Psoas muscle (tissue), 8 donors: Measurements from ENCODE around the gene PAXX. TPM values are rescaled to one million over a fixed set of nuclear protein-coding genes. Genes with fewer than 3 reads are reported as not detected.

Experiments used
- ATAC-seq, 4 donors: fragments of 200-7000 bp; cut with Tn5 transposase; one replicate each; pipeline ENCODE4 v1.9.1; 2020; ENCODE audit warnings: moderate library complexity in 3 of 4, mild to moderate bottlenecking in 2 of 4
- DNase-seq, 2 donors: peaks; one replicate each; pipeline ENCODE4 v3.0.0-alpha.2; 2020
- H3K27ac ChIP-seq: fragments of 200-600 bp; one replicate; pipeline ENCODE4 v1.8.0; 2022
- H3K27me3 ChIP-seq, 3 donors: fragments of 200-600 bp in 1 of 3; one replicate each; pipeline versions ENCODE4 v1.6.1 to v1.8.0; 2013 to 2022; ENCODE audit warnings: low read length in 2 of 3, mild to moderate bottlenecking in 2 of 3, moderate library complexity in 1 of 3; ENCODE audit not compliant: insufficient read depth in 3 of 3
- H3K36me3 ChIP-seq, 2 donors: fragments of 200-600 bp in 1 of 2; one replicate each; pipeline versions ENCODE4 v1.6.1 to v1.8.0; 2013 to 2022; ENCODE audit warnings: low read depth in 1 of 2, mild to moderate bottlenecking in 1 of 2, moderate library complexity in 1 of 2; ENCODE audit not compliant: insufficient read depth in 1 of 2
- H3K4me1 ChIP-seq: fragments of 200-600 bp; one replicate; pipeline ENCODE4 v1.8.0; 2022
- H3K4me3 ChIP-seq: fragments of 200-600 bp; one replicate; pipeline ENCODE4 v1.8.0; 2022; ENCODE audit warnings: mild to moderate bottlenecking
- H3K9me3 ChIP-seq: fragments of 200-600 bp; one replicate; pipeline ENCODE4 v1.8.0; 2022
- WGBS, 3 donors: extraction: QIAGEN DNeasy Blood & Tissue Kit; methylation state at CpG; one replicate each; pipeline versions ENCODE4 v1.1.6 to v1.1.7; 2013; 5-methylcytosine and 5-hydroxymethylcytosine counted together
- intact Hi-C, 2 donors: fragments of 100-400 bp; cut with DNase I; formaldehyde crosslinking; loops; one replicate each; pipeline versions ENCODE4 v1.11.0 to v1.14.2; 2022
- polyA plus RNA-seq, 3 donors: library from polyadenylated mRNA; stranded (reverse); fragments of 200-250 nt; gene quantifications; one replicate each; pipeline ENCODE4 v1.2.3, GENCODE V29; 2013
- total RNA-seq, 4 donors: library from RNA; stranded (reverse); fragmentation: NEBNext Ultra II Directional in 2 of 4; extraction: Animal tissue kit (Norgen Biotek cat#: 25700) in 2 of 4; gene quantifications; one replicate each; pipeline versions ENCODE4 v1.2.1 to v1.2.4, GENCODE V29; 2021 to 2023
- TF ChIP-seq, protein P1 (sequence below): fragments of 200-600 bp; IDR thresholded peaks from one replicate; pipeline ENCODE4 v1.8.0; 2022; ENCODE audit warnings: antibody characterized with exemption
- donor health status: healthy with polysubstance abuse.
- donor health status: DM: no; HTN: no; CAD: no; lungs with moderate emphysema.
- donor health status: Bipolar disorder and iron deficiency.
- donor health status: healthy.
- donor health status: DM: yes; HTN: yes; CAD: no.
- donor health status: DM: no; HTN: no; CAD: no.
- donor health status: DM: no; HTN: no; CAD: no.
- donor health status: DM: yes; HTN: yes; CAD: no.

Gene PAXX
- total and polyA plus RNA-seq, 7 donors: 9.4 to 39.2 (median 15.6) TPM

- ATAC-seq: peak in 3 of 4 donors; percentile 40 to 56 (median 46)
- intact Hi-C loops: no loop called here
- no peaks in the 10 kb centered on the region for H3K9me3 ChIP-seq
- H3K4me1 ChIP-seq: no peaks in the 10 kb centered on the region
- no peaks in the 10 kb centered on the region for H3K36me3 ChIP-seq
- TF ChIP-seq, protein P1, sequence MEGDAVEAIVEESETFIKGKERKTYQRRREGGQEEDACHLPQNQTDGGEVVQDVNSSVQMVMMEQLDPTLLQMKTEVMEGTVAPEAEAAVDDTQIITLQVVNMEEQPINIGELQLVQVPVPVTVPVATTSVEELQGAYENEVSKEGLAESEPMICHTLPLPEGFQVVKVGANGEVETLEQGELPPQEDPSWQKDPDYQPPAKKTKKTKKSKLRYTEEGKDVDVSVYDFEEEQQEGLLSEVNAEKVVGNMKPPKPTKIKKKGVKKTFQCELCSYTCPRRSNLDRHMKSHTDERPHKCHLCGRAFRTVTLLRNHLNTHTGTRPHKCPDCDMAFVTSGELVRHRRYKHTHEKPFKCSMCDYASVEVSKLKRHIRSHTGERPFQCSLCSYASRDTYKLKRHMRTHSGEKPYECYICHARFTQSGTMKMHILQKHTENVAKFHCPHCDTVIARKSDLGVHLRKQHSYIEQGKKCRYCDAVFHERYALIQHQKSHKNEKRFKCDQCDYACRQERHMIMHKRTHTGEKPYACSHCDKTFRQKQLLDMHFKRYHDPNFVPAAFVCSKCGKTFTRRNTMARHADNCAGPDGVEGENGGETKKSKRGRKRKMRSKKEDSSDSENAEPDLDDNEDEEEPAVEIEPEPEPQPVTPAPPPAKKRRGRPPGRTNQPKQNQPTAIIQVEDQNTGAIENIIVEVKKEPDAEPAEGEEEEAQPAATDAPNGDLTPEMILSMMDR: no peak
- no peak overlapping the region for H3K27ac ChIP-seq
- 42 to 60% (median 52%) methylated on average over 20 to 23 of the region's 23 CpGs for WGBS, 3 donors
- no peak for DNase-seq
- H3K27me3 ChIP-seq: peaks cover 0 to 5% (median 4%) of the 10 kb centered on the region in 3 donors
- H3K4me3 ChIP-seq: no peak overlapping the region
These were observed 30.8 kb upstream of the PAXX start for GRCh38 chr9:136961279-136962065.

DNA sequence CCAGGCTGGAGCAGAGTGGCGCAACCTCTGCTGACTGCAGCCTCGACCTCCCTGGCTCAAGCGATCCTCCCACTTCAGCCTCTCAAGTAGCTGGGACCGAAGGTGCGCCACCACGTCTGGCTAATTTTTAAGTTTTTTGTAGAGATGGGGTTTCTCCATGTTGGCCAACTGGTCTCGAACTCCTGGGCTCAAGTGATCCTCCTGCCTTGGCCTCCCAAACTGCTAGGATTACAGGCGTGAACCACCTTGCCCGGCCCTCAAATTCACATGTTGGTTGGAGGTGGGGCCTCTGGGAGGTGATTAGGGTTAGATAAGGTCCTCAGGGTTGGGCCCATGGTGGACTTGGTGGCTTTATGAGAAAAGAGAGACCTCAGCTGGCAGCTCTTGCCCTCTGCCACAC, 30.1 kb upstream of the PAXX start:
- H3K4me3 ChIP-seq: no peak overlapping the region
- H3K9me3 ChIP-seq: no peaks in the 10 kb centered on the region
- H3K36me3 ChIP-seq: no peaks in the 10 kb centered on the region
- TF ChIP-seq, protein P1: no peak
- intact Hi-C loops: no loop called here
- ATAC-seq: no peak
- WGBS, 3 donors: 94 to 96% (median 95%) methylated on average over 9 of the region's 9 CpGs
- no peaks in the 10 kb centered on the region for H3K4me1 ChIP-seq
- no peak for DNase-seq
- H3K27ac ChIP-seq: no peak overlapping the region
- peaks cover 0 to 5% (median 4%) of the 10 kb centered on the region in 3 donors for H3K27me3 ChIP-seq

DNA sequence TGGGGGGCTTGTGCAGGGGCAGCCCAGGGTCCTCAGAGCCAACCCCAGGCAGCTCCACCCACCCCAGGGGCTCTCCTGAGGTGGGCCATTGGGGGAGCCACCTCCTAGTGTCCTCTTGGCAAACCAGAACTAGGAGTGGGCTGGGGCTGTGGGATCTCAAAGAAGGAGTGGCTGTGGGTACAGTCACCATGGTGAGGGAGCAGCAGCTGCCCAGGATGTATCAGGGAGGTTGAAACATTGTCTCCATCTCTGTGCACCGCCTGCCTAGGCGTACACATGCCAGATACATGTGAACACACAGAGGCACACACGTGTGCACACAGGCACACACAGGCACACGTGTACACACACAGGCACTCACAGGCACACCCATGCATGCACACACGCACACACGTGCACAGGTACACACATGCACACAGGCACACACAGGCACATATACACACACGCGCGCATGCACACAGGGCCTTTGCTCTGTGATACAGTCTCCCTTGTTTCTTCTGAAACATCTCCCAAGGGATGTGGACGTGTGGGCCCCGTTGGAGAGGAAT, 29.4 kb upstream of the PAXX start:
- Histone ChIP-seq H3K9me3 (no peaks in the 10 kb centered on the region), H3K36me3 (no peaks in the 10 kb centered on the region), H3K27ac (no peak overlapping the region), H3K4me3 (no peak overlapping the region), H3K27me3 (peaks cover 0 to 5% (median 4%) of the 10 kb centered on the region in 3 donors), H3K4me1 (no peaks in the 10 kb centered on the region)
- WGBS, 3 donors: 76 to 85% (median 81%) methylated on average over 11 of the region's 11 CpGs
- ATAC-seq (no peak), DNase-seq (no peak)
- intact Hi-C loops: no loop called here
- TF ChIP-seq, protein P1: no peak

DNA sequence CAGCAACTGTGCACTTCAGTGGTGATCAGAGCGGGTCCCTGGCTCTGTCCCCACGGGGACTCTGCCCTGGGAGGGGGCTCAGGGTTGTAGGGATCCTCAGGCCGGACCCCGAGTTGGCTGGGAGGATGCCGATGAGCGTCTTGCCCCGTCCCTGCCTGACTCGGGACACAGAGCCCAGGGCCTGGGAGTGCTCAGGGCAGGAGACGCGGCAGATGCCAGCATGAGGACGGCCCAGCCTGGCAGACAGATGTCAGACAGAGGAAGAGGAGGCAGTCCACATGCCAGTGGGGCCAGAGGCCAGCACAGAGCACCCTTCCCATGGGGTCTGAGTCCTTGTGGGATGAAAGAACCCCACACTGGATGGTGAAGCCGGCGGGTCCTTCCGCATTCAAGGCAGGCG, 28.9 kb upstream of the PAXX start:
- 58 to 78% (median 61%) methylated on average over 15 of the region's 15 CpGs for WGBS, 3 donors
- ATAC-seq: no peak
- H3K9me3 ChIP-seq: no peaks in the 10 kb centered on the region
- DNase-seq: no peak
- TF ChIP-seq, protein P1: no peak
- intact Hi-C loops: no loop called here
- H3K4me1 ChIP-seq: no peaks in the 10 kb centered on the region
- no peaks in the 10 kb centered on the region for H3K36me3 ChIP-seq
- H3K27ac ChIP-seq: no peak overlapping the region
- peaks cover 0 to 5% (median 4%) of the 10 kb centered on the region in 3 donors for H3K27me3 ChIP-seq
- no peak overlapping the region for H3K4me3 ChIP-seq
